ENCODE data around the gene ICA1L.

The ICA1L gene

DNA sequence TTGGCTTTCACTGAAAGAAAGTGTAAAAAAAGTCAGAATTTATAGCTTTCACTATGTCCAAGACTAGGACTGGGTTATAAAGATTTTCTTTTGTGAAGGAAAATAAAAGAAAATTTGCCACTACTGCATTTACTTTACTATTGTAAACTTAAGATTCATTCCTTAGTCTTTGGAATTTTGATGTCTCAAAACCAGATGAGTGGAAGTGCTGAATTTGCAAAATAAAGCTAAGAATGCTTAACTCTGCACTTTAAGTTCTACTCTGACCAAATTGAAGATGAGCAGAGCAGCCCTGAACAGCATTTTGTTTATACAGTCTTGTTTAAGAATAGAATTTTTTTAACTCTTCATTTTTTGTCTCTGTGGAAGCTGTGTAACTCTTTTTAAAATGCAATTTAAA, 102.4 kb downstream of the ICA1L start:
- POLR2A ChIA-PET = no interaction called here
- Histone ChIP-seq H3K27me3 (replicated peaks in 2 of 5; ENCODE audit: control insufficient read depth in 4 of 5, insufficient read depth in 5 of 5, low read length in 4 of 5) (no peaks in the 10 kb centered on the region), H3K27ac (ENCODE audit: insufficient read depth in 1 of 2, low read depth in 1 of 2, low read length in 2 of 2, poor library complexity in 1 of 2, severe bottlenecking in 2 of 2) (no peak overlapping the region), H3K4me3 (ENCODE audit: control insufficient read depth in 1 of 7, extremely low read depth in 1 of 7, insufficient read depth in 4 of 7, low read depth in 2 of 7, low read length in 6 of 7) (no peak overlapping the region), H3K4me1 (ENCODE audit: control extremely low read depth in 1 of 4, control insufficient read depth in 4 of 4, insufficient read depth in 4 of 4, low read length in 3 of 4) (no peaks in the 10 kb centered on the region), H3K36me3 (ENCODE audit: control insufficient read depth in 4 of 4, insufficient read depth in 4 of 4, low read length in 3 of 4) (peaks cover 3 to 21% (median 16%) of the 10 kb centered on the region in 4 experiments), H3K9me3 (ENCODE audit: control extremely low read depth in 1 of 5, control insufficient read depth in 4 of 5, insufficient read depth in 2 of 5, low read depth in 1 of 5, low read length in 4 of 5) (no peaks in the 10 kb centered on the region)
- CTCF ChIA-PET = interaction anchor here (1.0 to 1.6 kb wide), 3 partner anchors 13 to 181 kb away, joined by 3 to 4 read pairs (median 3); no protein-coding TSS in a partner anchor
- DNase-seq = no peak

DNA sequence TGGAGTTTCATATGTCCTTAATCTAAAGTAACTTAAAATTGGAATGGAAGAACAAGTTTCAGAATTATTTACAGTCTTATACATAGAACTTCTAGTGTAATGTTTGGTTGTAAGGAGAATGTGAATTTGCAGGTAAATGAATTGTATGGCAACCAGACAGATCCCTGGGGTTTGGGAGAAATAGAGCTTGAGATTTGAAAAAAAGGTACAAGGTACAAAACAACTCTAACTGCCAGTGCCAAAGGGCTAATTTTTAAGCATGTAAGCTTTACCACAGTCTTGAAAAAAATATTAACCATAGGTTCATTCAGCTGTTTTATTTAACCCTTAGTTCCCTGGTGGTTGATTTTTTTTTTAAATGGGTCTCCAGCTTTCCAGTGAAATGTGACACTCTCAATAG, 103.3 kb downstream of the ICA1L start:
- ChIA-PET POLR2A (no interaction called here), CTCF (interaction anchor here (0.8 to 1.6 kb wide), 2 partner anchors 12 to 25 kb away, joined by 3 read pairs; no protein-coding TSS in a partner anchor)

GRCh38 chr2:202765436-202765835, 106.1 kb downstream of the ICA1L start:
- POLR2A ChIA-PET = no interaction called here

More for the DNA sequence above, 103.3 kb downstream of the ICA1L start:
- Histone ChIP-seq H3K36me3 (ENCODE audit: control insufficient read depth in 4 of 4, insufficient read depth in 4 of 4, low read length in 3 of 4) (peaks cover 3 to 19% (median 10%) of the 10 kb centered on the region in 4 experiments), H3K27me3 (replicated peaks in 2 of 5; ENCODE audit: control insufficient read depth in 4 of 5, insufficient read depth in 5 of 5, low read length in 4 of 5) (no peaks in the 10 kb centered on the region), H3K4me3 (ENCODE audit: control insufficient read depth in 1 of 7, extremely low read depth in 1 of 7, insufficient read depth in 4 of 7, low read depth in 2 of 7, low read length in 6 of 7) (no peak overlapping the region), H3K27ac (ENCODE audit: insufficient read depth in 1 of 2, low read depth in 1 of 2, low read length in 2 of 2, poor library complexity in 1 of 2, severe bottlenecking in 2 of 2) (no peak overlapping the region), H3K4me1 (ENCODE audit: control extremely low read depth in 1 of 4, control insufficient read depth in 4 of 4, insufficient read depth in 4 of 4, low read length in 3 of 4) (peaks cover 5 to 8% (median 6%) of the 10 kb centered on the region in 4 experiments), H3K9me3 (ENCODE audit: control extremely low read depth in 1 of 5, control insufficient read depth in 4 of 5, insufficient read depth in 2 of 5, low read depth in 1 of 5, low read length in 4 of 5) (no peaks in the 10 kb centered on the region)
- no peak for DNase-seq

DNA sequence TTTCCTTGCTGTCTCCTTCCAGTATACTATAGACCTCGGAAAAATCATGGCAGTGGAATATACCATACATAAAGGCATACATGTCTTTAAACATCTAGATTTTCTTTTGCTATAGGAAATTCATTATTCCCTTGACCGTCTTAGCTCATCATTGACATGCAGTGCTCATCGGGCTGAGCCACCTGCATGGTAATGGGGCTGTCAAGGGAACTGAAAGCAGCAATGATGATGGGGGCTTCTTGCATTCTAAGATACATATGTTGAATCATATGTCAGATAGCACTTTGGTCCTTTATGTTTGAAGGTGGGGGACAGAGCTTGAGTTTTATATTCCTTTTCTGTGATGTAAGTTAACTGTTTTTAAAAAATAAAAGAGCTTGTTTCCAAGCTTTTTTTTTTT, 106.6 kb downstream of the ICA1L start:
- 96% methylated on average over 3 of the region's 3 CpGs for WGBS (ENCODE audit: insufficient coverage)
- H3K9me3 ChIP-seq (ENCODE audit: control extremely low read depth in 1 of 5, control insufficient read depth in 4 of 5, insufficient read depth in 2 of 5, low read depth in 1 of 5, low read length in 4 of 5) = no peaks in the 10 kb centered on the region
- H3K4me1 ChIP-seq (ENCODE audit: control extremely low read depth in 1 of 4, control insufficient read depth in 4 of 4, insufficient read depth in 4 of 4, low read length in 3 of 4) = peaks cover 11 to 18% (median 12%) of the 10 kb centered on the region in 4 experiments
- no peak overlapping the region for H3K4me3 ChIP-seq (ENCODE audit: control insufficient read depth in 1 of 7, extremely low read depth in 1 of 7, insufficient read depth in 4 of 7, low read depth in 2 of 7, low read length in 6 of 7)
- no peak for DNase-seq
- H3K36me3 ChIP-seq (ENCODE audit: control insufficient read depth in 4 of 4, insufficient read depth in 4 of 4, low read length in 3 of 4) = peaks cover 5 to 13% (median 11%) of the 10 kb centered on the region in 4 experiments
- ChIA-PET POLR2A (no interaction called here), CTCF (interaction anchor here (0.6 kb wide), 2 partner anchors 30 to 461 kb away, joined by 3 read pairs; no protein-coding TSS in a partner anchor)
- H3K27ac ChIP-seq (ENCODE audit: insufficient read depth in 1 of 2, low read depth in 1 of 2, low read length in 2 of 2, poor library complexity in 1 of 2, severe bottlenecking in 2 of 2) = no peak overlapping the region
- no peaks in the 10 kb centered on the region for H3K27me3 ChIP-seq (replicated peaks in 2 of 5; ENCODE audit: control insufficient read depth in 4 of 5, insufficient read depth in 5 of 5, low read length in 4 of 5)

More at GRCh38 chr2:202765436-202765835, 106.1 kb downstream of the ICA1L start:
- peak in 2 of 3 donors; percentile 25 to 26 for DNase-seq
- no peaks in the 10 kb centered on the region for H3K27me3 ChIP-seq (replicated peaks in 2 of 5; ENCODE audit: control insufficient read depth in 4 of 5, insufficient read depth in 5 of 5, low read length in 4 of 5)
- no peak overlapping the region for H3K4me3 ChIP-seq (ENCODE audit: control insufficient read depth in 1 of 7, extremely low read depth in 1 of 7, insufficient read depth in 4 of 7, low read depth in 2 of 7, low read length in 6 of 7)
- CTCF ChIA-PET = interaction anchor here (0.6 kb wide), 1 partner anchor 29 kb away, joined by 3 read pairs; no protein-coding TSS in a partner anchor
- H3K36me3 ChIP-seq (ENCODE audit: control insufficient read depth in 4 of 4, insufficient read depth in 4 of 4, low read length in 3 of 4) = peaks cover 3 to 13% (median 9%) of the 10 kb centered on the region in 4 experiments
- H3K27ac ChIP-seq (ENCODE audit: insufficient read depth in 1 of 2, low read depth in 1 of 2, low read length in 2 of 2, poor library complexity in 1 of 2, severe bottlenecking in 2 of 2) = no peak overlapping the region
- H3K4me1 ChIP-seq (ENCODE audit: control extremely low read depth in 1 of 4, control insufficient read depth in 4 of 4, insufficient read depth in 4 of 4, low read length in 3 of 4) = peaks cover 11 to 18% (median 12%) of the 10 kb centered on the region in 4 experiments
- 82% methylated on average over 3 of the region's 5 CpGs for WGBS (ENCODE audit: insufficient coverage)
- H3K9me3 ChIP-seq (ENCODE audit: control extremely low read depth in 1 of 5, control insufficient read depth in 4 of 5, insufficient read depth in 2 of 5, low read depth in 1 of 5, low read length in 4 of 5) = no peaks in the 10 kb centered on the region

GRCh38 chr2:202763916-202764315, 107.7 kb downstream of the ICA1L start:
- ChIA-PET CTCF (no interaction called here), POLR2A (no interaction called here)
- no peaks in the 10 kb centered on the region for H3K27me3 ChIP-seq (replicated peaks in 2 of 5; ENCODE audit: control insufficient read depth in 4 of 5, insufficient read depth in 5 of 5, low read length in 4 of 5)

DNA sequence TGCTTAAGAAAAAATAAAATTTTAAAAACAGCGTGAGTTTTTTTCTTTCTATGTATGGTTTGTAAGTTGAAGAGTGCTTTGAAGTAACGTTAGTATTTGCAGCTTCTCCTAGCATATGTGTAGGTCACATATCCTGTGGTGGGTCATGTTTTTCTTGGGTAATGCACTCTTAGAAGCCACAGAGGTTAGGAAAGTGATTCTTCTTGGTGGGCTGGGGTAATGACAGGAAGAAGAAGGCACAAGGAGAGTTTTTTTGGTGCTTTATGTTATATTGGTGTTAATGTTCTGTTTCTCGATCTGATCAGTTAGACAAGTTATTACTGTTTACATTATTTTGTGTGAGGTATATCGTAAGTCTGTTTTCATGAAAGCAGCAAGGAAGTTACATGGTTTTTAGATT, 109.0 kb downstream of the ICA1L start:
- H3K27me3 ChIP-seq (replicated peaks in 2 of 5; ENCODE audit: control insufficient read depth in 4 of 5, insufficient read depth in 5 of 5, low read length in 4 of 5) = no peaks in the 10 kb centered on the region
- H3K9me3 ChIP-seq (ENCODE audit: control extremely low read depth in 1 of 5, control insufficient read depth in 4 of 5, insufficient read depth in 2 of 5, low read depth in 1 of 5, low read length in 4 of 5) = no peaks in the 10 kb centered on the region
- peaks cover 10 to 29% (median 22%) of the 10 kb centered on the region in 4 experiments for H3K36me3 ChIP-seq (ENCODE audit: control insufficient read depth in 4 of 4, insufficient read depth in 4 of 4, low read length in 3 of 4)
- CTCF ChIA-PET = no interaction called here
- H3K4me1 ChIP-seq (ENCODE audit: control extremely low read depth in 1 of 4, control insufficient read depth in 4 of 4, insufficient read depth in 4 of 4, low read length in 3 of 4) = peaks cover 11 to 18% (median 12%) of the 10 kb centered on the region in 4 experiments
- POLR2A ChIA-PET = interaction anchor here (0.5 kb wide), 1 partner anchor 50 kb away, joined by 5 read pairs; no protein-coding TSS in a partner anchor
- 8% methylated on average over 2 of the region's 4 CpGs for WGBS (ENCODE audit: insufficient coverage)
- peak in 2 of 3 donors; percentile 46 to 66 for DNase-seq
- peak overlapping the region in 1 of 2 experiments; percentile 31 for H3K27ac ChIP-seq (ENCODE audit: insufficient read depth in 1 of 2, low read depth in 1 of 2, low read length in 2 of 2, poor library complexity in 1 of 2, severe bottlenecking in 2 of 2)
- H3K4me3 ChIP-seq (ENCODE audit: control insufficient read depth in 1 of 7, extremely low read depth in 1 of 7, insufficient read depth in 4 of 7, low read depth in 2 of 7, low read length in 6 of 7) = no peak overlapping the region

More at GRCh38 chr2:202763916-202764315, 107.7 kb downstream of the ICA1L start:
- Histone ChIP-seq H3K4me3 (ENCODE audit: control insufficient read depth in 1 of 7, extremely low read depth in 1 of 7, insufficient read depth in 4 of 7, low read depth in 2 of 7, low read length in 6 of 7) (no peak overlapping the region), H3K9me3 (ENCODE audit: control extremely low read depth in 1 of 5, control insufficient read depth in 4 of 5, insufficient read depth in 2 of 5, low read depth in 1 of 5, low read length in 4 of 5) (no peaks in the 10 kb centered on the region), H3K27ac (ENCODE audit: insufficient read depth in 1 of 2, low read depth in 1 of 2, low read length in 2 of 2, poor library complexity in 1 of 2, severe bottlenecking in 2 of 2) (no peak overlapping the region), H3K4me1 (ENCODE audit: control extremely low read depth in 1 of 4, control insufficient read depth in 4 of 4, insufficient read depth in 4 of 4, low read length in 3 of 4) (peaks cover 11 to 18% (median 12%) of the 10 kb centered on the region in 4 experiments), H3K36me3 (ENCODE audit: control insufficient read depth in 4 of 4, insufficient read depth in 4 of 4, low read length in 3 of 4) (peaks cover 8 to 20% (median 15%) of the 10 kb centered on the region in 4 experiments)
- WGBS (ENCODE audit: insufficient coverage) = no CpG with 5 or more reads among the region's 1 CpG
- no peak for DNase-seq

DNA sequence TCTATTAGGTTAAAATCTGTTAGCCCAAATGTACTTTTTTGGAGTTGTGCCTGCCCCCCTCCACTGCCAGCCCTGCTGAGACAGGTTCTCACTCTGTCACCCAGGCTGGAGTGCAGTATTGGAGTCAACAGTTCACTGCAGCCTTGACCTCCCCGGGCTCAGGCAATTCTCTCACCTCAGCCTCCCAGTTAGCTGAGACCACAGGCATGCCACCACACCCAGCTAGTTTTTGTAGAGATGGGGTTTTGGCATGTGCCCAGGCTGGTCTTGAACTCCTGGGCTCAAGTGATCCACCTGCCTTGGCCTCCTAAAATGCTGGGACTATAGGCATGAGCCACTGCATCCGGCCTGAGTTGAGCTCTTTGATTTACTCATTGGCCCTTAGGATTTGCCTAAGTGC, 110.7 kb downstream of the ICA1L start:
- Histone ChIP-seq H3K4me3 (ENCODE audit: control insufficient read depth in 1 of 7, extremely low read depth in 1 of 7, insufficient read depth in 4 of 7, low read depth in 2 of 7, low read length in 6 of 7) (no peak overlapping the region), H3K36me3 (ENCODE audit: control insufficient read depth in 4 of 4, insufficient read depth in 4 of 4, low read length in 3 of 4) (peaks cover 12 to 38% (median 22%) of the 10 kb centered on the region in 4 experiments), H3K9me3 (ENCODE audit: control extremely low read depth in 1 of 5, control insufficient read depth in 4 of 5, insufficient read depth in 2 of 5, low read depth in 1 of 5, low read length in 4 of 5) (no peaks in the 10 kb centered on the region), H3K27ac (ENCODE audit: insufficient read depth in 1 of 2, low read depth in 1 of 2, low read length in 2 of 2, poor library complexity in 1 of 2, severe bottlenecking in 2 of 2) (no peak overlapping the region), H3K27me3 (replicated peaks in 2 of 5; ENCODE audit: control insufficient read depth in 4 of 5, insufficient read depth in 5 of 5, low read length in 4 of 5) (no peaks in the 10 kb centered on the region), H3K4me1 (ENCODE audit: control extremely low read depth in 1 of 4, control insufficient read depth in 4 of 4, insufficient read depth in 4 of 4, low read length in 3 of 4) (peaks cover 11 to 18% (median 12%) of the 10 kb centered on the region in 4 experiments)
- ChIA-PET CTCF (no interaction called here), POLR2A (no interaction called here)
- no peak for DNase-seq
- WGBS (ENCODE audit: insufficient coverage) = 92% methylated on average over 2 of the region's 2 CpGs
